Measurements from ENCODE around the gene CPE. TPM values are rescaled to one million over a fixed set of nuclear protein-coding genes. Genes with fewer than 3 reads are reported as not detected.

Gene CPE
- total and polyA plus RNA-seq, 2 of the 4 experiments (the other 2 are of a cell fraction), result 3.6 to 13.5 TPM

GRCh38 chr4:165360985-165361670, 17.7 kb upstream of the CPE start:
- Histone ChIP-seq H3K4me1 (ENCODE audit: control insufficient read depth, insufficient read depth, low read length) (no peaks in the 10 kb centered on the region), H3K4me2 (ENCODE audit: low read depth, low read length) (no peak overlapping the region)
- intact Hi-C loops (cut with micrococcal nuclease), result no loop called here

More at GRCh38 chr4:165360985-165361670, 17.7 kb upstream of the CPE start:
- in situ Hi-C loops (cut with MboI; ENCODE audit: low sequenced_read_pairs) (no loop called here), dilution Hi-C loops (cut with HindIII; ENCODE audit: low sequenced_read_pairs, unreplicated experiment) (no loop called here)
- DNase-seq (no peak), ATAC-seq (ENCODE audit: low read depth) (no peak)
- no peak overlapping the region for H2BK20ac ChIP-seq (ENCODE audit: low read depth, low read length)
- no peak overlapping the region for H3K18ac ChIP-seq (ENCODE audit: low read depth, low read length)
- H3K9me3 ChIP-seq (ENCODE audit: control insufficient read depth, insufficient read depth, low read length), result no peaks in the 10 kb centered on the region
- no peaks in the 10 kb centered on the region for H3K9me1 ChIP-seq (ENCODE audit: insufficient read depth, low read length)
- CTCF ChIA-PET, result no interaction called here
- WGBS, 2 experiments (ENCODE audit: extremely low coverage in 2 of 2, insufficient read length in 1 of 2), result 67% methylated on average over 5 of the region's 7 CpGs; no CpG with 5 or more reads in 1 of the 2 experiments
- H3K4ac ChIP-seq (ENCODE audit: low read depth, low read length), result no peak overlapping the region
- no peaks in the 10 kb centered on the region for H4K20me1 ChIP-seq (ENCODE audit: insufficient read depth, low read length)
- no peak overlapping the region for H3K4me3 ChIP-seq (ENCODE audit: insufficient read depth, low read depth, low read length)
- POLR2A ChIA-PET (ENCODE audit: unreplicated experiment), result no interaction called here
- H4K5ac ChIP-seq (ENCODE audit: low read depth, low read length), result no peak overlapping the region
- TF ChIP-seq CEBPB (IDR thresholded peaks at IDR 0.05; ENCODE audit: low read depth, low read length), result peak; percentile 33; the same call in 1 of the 2 replicates
- TF ChIP-seq BHLHE40 (IDR thresholded peaks at IDR 0.05; ENCODE audit: low read depth, low read length), result no peak
- peaks cover 6% of the 10 kb centered on the region for H3K27me3 ChIP-seq (ENCODE audit: control insufficient read depth, insufficient read depth, low read length)
- H3K56ac ChIP-seq (ENCODE audit: extremely low read depth, insufficient read depth, low read length), result no peak overlapping the region
- H2BK120ac ChIP-seq (ENCODE audit: low read depth, low read length), result no peak overlapping the region
- no peak overlapping the region for H3K14ac ChIP-seq (replicated peaks; ENCODE audit: low read depth, low read length)
- H2BK5ac ChIP-seq (ENCODE audit: low read depth, low read length, poor library complexity, severe bottlenecking), result no peak overlapping the region
- no TSS peak for BruUV-seq (replicated peaks)
- no peak overlapping the region for H2AK9ac ChIP-seq (replicated peaks; ENCODE audit: low read depth, low read length, poor library complexity)
- no peak overlapping the region for H2AFZ ChIP-seq (replicated peaks; ENCODE audit: low read length, poor library complexity)
- H3K27ac ChIP-seq (ENCODE audit: insufficient read depth, low read length), result no peak overlapping the region
- H4K91ac ChIP-seq (ENCODE audit: insufficient read depth, low read depth, low read length), result no peak overlapping the region
- H3K9ac ChIP-seq (ENCODE audit: low read depth, low read length), result no peak overlapping the region
- no peaks in the 10 kb centered on the region for H3K36me3 ChIP-seq (ENCODE audit: control insufficient read depth, insufficient read depth, low read length)
- no peaks in the 10 kb centered on the region for H3K79me1 ChIP-seq (ENCODE audit: low read depth in 1 of 2, low read length in 2 of 2)
- H2BK15ac ChIP-seq (ENCODE audit: low read depth, low read length), result no peak overlapping the region
- H4K8ac ChIP-seq (ENCODE audit: low read depth in 2 of 2, low read length in 2 of 2), result no peak overlapping the region
- H3K23ac ChIP-seq (ENCODE audit: low read depth, low read length), result no peak overlapping the region
- no peak overlapping the region for H2AK5ac ChIP-seq (ENCODE audit: low read depth, low read length)
